Pancreas (tissue), 10 donors: ENCODE data around the gene FBXO4. TPM values are rescaled to one million over a fixed set of nuclear protein-coding genes. Genes with fewer than 3 reads are reported as not detected.

ENCODE experiments used
- ATAC-seq, 4 donors: fragments of 200-7000 bp; cut with Tn5 transposase; one replicate each; pipeline versions ENCODE4 v1.8.0 to v1.9.1; 2020; ENCODE audit warnings: mild to moderate bottlenecking in 4 of 4, moderate library complexity in 4 of 4
- DNase-seq, 6 donors: peaks; one replicate each; pipeline ENCODE4 v3.0.0-alpha.2; 2020
- FAIRE-seq: peaks from 2 replicates; lab custom pipeline; 2012; peaks lifted over from hg19 to GRCh38; lab: Jason Lieb, UNC
- H3K27ac ChIP-seq, 4 donors: fragments of 200-600 bp; sonication (generic); 1 replicate in 3 of 4; 2 replicates in 1 of 4; pipeline versions ENCODE4 v1.5.0 to v1.8.0; 2020
- H3K27me3 ChIP-seq, 4 donors: fragments of 200-600 bp; one replicate each; pipeline ENCODE4 v1.8.0; 2021
- H3K36me3 ChIP-seq, 3 donors: fragments of 200-600 bp; sonication (generic) in 1 of 3; one replicate each; pipeline versions ENCODE4 v1.5.0 to v1.8.0; 2020 to 2021
- H3K4me1 ChIP-seq, 3 donors: fragments of 200-600 bp; one replicate each; pipeline ENCODE4 v1.8.0; 2021
- H3K4me3 ChIP-seq, 4 donors: fragments of 200-600 bp; sonication (generic) in 2 of 4; one replicate each; pipeline versions ENCODE4 v1.5.0 to v1.8.0; 2020 to 2021
- H3K9me3 ChIP-seq, 4 donors: fragments of 200-600 bp; one replicate each; pipeline ENCODE4 v1.8.0; 2021
- WGBS, 2 donors: extraction: QIAGEN DNeasy Blood & Tissue Kit; methylation state at CpG; one replicate each; pipeline ENCODE4 v1.1.7; 2013; 5-methylcytosine and 5-hydroxymethylcytosine counted together
- intact Hi-C, 3 donors: fragments of 100-400 bp; cut with DNase I; formaldehyde crosslinking; loops; one replicate each; pipeline versions ENCODE4 v1.11.1 to v1.14.2; 2022
- polyA plus RNA-seq, 2 donors: library from polyadenylated mRNA; stranded (reverse); fragments of 200-250 nt; gene quantifications; one replicate each; pipeline ENCODE4 v1.2.3, GENCODE V29; 2013
- total RNA-seq, 6 donors: library from RNA; stranded (reverse); fragmentation: NEBNext Ultra II Directional in 4 of 6; extraction: Animal tissue kit (Norgen Biotek cat#: 25700) in 4 of 6; gene quantifications; one replicate each; pipeline versions ENCODE4 v1.2.1 to v1.2.4, GENCODE V29; 2021 to 2023
- TF ChIP-seq, protein P1 (sequence below), 4 donors: fragments of 200-600 bp; sonication (generic) in 3 of 4; IDR thresholded peaks; one replicate each; pipeline versions ENCODE4 v1.5.0 to v1.8.0; 2021; ENCODE audit warnings: antibody characterized with exemption in 4 of 4
- donor health status: healthy with polysubstance abuse.
- donor health status: DM: no; HTN: no; CAD: no; lungs with moderate emphysema.
- donor health status: DM: no; HTN: no; CAD: no.
- donor health status: control.
- donor health status: control.
- donor health status: Bipolar disorder and iron deficiency.
- donor health status: DM: yes; HTN: yes; CAD: no.
- donor health status: DM: no; HTN: no; CAD: no.
- donor health status: DM: no; HTN: no; CAD: no.
- donor health status: DM: yes; HTN: yes; CAD: no.

FBXO4 gene
- total and polyA plus RNA-seq, 8 donors = 6.8 to 12.6 (median 9.7) TPM

DNA sequence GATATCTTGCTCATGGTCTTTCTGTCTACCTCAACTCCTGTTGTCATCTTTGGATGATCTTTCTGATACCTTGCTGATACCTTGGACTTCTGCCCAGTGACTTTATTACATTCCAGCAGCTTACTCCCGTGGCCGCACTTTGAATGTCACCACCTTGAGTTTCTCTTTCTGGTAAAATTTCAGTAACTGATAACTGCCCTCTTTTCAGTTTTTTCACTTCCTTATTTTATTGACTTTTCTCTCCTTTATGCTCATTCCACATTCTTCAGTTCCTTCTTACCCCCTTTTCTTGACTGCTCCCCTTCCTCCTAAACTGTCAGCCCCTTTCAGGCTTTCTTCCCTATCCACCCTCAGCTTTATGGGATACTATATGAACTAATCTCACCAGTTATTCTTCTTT lies 7.0 kb upstream of the FBXO4 start:
- DNase-seq (no peak), ATAC-seq (no peak), FAIRE-seq (no peak)
- intact Hi-C loops = no loop called here
- no peak overlapping the region for H3K27ac ChIP-seq
- no peaks in the 10 kb centered on the region for H3K27me3 ChIP-seq
- TF ChIP-seq, protein P1, sequence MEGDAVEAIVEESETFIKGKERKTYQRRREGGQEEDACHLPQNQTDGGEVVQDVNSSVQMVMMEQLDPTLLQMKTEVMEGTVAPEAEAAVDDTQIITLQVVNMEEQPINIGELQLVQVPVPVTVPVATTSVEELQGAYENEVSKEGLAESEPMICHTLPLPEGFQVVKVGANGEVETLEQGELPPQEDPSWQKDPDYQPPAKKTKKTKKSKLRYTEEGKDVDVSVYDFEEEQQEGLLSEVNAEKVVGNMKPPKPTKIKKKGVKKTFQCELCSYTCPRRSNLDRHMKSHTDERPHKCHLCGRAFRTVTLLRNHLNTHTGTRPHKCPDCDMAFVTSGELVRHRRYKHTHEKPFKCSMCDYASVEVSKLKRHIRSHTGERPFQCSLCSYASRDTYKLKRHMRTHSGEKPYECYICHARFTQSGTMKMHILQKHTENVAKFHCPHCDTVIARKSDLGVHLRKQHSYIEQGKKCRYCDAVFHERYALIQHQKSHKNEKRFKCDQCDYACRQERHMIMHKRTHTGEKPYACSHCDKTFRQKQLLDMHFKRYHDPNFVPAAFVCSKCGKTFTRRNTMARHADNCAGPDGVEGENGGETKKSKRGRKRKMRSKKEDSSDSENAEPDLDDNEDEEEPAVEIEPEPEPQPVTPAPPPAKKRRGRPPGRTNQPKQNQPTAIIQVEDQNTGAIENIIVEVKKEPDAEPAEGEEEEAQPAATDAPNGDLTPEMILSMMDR (IDR thresholded peaks at IDR 0.05) = no peak
- no peaks in the 10 kb centered on the region for H3K4me1 ChIP-seq
- H3K36me3 ChIP-seq = peaks cover 0 to 30% (median 0%) of the 10 kb centered on the region in 3 donors
- no peak overlapping the region for H3K4me3 ChIP-seq
- no peaks in the 10 kb centered on the region for H3K9me3 ChIP-seq
- WGBS, 2 donors = 89 to 94% methylated on average over 2 of the region's 2 CpGs

DNA sequence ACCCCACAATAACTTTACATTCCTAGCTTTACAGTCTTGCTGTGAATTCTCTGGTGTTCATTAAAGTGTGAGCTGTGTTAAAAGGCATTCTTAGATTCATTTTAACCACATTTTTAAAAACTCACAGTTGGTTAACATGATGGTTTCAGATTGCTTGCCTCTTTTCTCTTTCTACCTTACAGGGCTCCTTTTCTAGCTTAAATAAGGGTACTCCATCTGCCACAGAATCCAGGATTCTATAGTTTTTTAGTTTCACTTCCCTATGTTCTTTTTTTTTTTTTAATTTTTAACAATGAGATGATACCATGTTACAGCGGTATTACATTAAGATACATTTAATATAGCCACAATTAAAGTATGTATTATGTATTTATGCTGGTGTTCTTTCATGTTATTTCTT lies 3.9 kb upstream of the FBXO4 start:
- H3K9me3 ChIP-seq = no peaks in the 10 kb centered on the region
- WGBS, 2 donors = 97 to 100% methylated on average over 1 of the region's 1 CpG
- TF ChIP-seq, protein P1 (IDR thresholded peaks at IDR 0.05) = no peak
- peaks cover 0 to 6% (median 4%) of the 10 kb centered on the region in 3 donors for H3K4me1 ChIP-seq
- no peak for FAIRE-seq
- H3K36me3 ChIP-seq = peaks cover 0 to 16% (median 0%) of the 10 kb centered on the region in 3 donors
- DNase-seq = no peak
- intact Hi-C loops = no loop called here
- no peaks in the 10 kb centered on the region for H3K27me3 ChIP-seq
- H3K27ac ChIP-seq = no peak overlapping the region
- no peak overlapping the region for H3K4me3 ChIP-seq
- ATAC-seq = no peak

DNA sequence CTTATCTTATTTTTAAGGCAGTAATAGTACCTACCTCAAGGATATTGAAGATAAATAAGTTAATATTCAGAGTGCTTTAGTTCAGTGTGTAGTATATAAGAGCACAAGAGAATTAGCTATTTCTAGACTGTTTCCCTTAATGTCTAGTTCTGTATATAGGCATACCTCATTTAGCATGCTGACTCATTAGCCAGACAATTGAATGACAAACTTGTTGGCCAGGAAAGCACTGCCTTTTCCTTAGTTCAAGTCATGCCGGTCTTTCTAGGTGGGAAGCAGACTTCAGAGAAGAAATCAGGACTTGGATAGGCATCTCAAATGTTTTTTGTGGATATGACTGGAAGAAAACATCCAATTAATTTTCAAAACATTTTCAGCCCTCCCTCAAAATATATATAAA lies 3.2 kb upstream of the FBXO4 start:
- no peak for DNase-seq
- H3K9me3 ChIP-seq = no peaks in the 10 kb centered on the region
- peaks cover 0 to 16% (median 0%) of the 10 kb centered on the region in 3 donors for H3K36me3 ChIP-seq
- TF ChIP-seq, protein P1 (IDR thresholded peaks at IDR 0.05) = no peak
- ATAC-seq = no peak
- no peak for FAIRE-seq
- peaks cover 0 to 11% (median 10%) of the 10 kb centered on the region in 3 donors for H3K4me1 ChIP-seq
- intact Hi-C loops = no loop called here
- no peak overlapping the region for H3K27ac ChIP-seq
- no peak overlapping the region for H3K4me3 ChIP-seq
- 87 to 91% methylated on average over 1 of the region's 1 CpG for WGBS, 2 donors
- H3K27me3 ChIP-seq = no peaks in the 10 kb centered on the region

DNA sequence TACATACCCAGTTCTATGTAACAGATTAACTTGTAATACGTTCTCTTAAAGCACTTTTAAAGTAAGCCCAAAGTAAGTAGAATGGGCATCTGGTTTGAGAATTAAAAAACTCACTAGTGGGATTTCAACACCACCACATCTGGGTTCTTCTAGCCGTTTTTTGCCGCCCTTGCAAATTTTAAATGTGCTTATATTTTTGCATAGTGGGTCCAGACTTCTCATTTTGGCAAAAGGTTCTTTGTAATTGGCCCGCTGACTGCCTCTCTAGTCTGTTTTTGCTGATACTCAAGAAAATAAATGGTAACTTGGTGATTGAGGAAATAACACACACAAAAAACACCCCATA lies 582 bp upstream of the FBXO4 start:
- H3K9me3 ChIP-seq = no peaks in the 10 kb centered on the region
- no peaks in the 10 kb centered on the region for H3K27me3 ChIP-seq
- ATAC-seq (no peak), FAIRE-seq (no peak), DNase-seq (no peak)
- intact Hi-C loops = no loop called here
- H3K4me1 ChIP-seq = peaks cover 0 to 11% (median 10%) of the 10 kb centered on the region in 3 donors
- H3K4me3 ChIP-seq = peak overlapping the region; percentile 57 to 87 (median 72)
- H3K36me3 ChIP-seq = no peaks in the 10 kb centered on the region
- 68 to 72% methylated on average over 4 of the region's 4 CpGs for WGBS, 2 donors
- TF ChIP-seq, protein P1 (IDR thresholded peaks at IDR 0.05) = no peak
- H3K27ac ChIP-seq = peak overlapping the region; percentile 94

DNA sequence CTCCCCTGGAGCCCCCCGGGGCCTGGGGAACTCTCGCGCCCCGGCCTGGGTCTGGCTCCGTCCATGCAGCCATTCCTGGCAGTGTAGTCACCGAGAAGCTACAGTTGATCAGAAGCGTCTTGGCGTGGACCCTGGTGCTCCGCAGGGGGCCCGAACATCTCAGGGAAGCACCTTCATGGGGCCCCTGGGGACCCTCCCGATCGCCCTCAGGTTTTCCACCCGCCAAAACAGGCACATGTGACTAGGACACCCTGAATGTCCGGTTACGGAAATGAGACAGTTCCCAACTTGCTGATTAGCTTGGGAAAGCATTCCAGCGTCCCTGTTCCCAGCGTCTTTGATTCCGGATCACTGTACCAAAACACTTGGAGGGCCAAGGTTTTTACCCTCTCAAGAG lies 472 bp downstream of the FBXO4 start:
- intact Hi-C loops = no loop called here
- H3K27me3 ChIP-seq = no peaks in the 10 kb centered on the region
- H3K36me3 ChIP-seq = no peaks in the 10 kb centered on the region
- peaks cover 0 to 11% (median 10%) of the 10 kb centered on the region in 3 donors for H3K4me1 ChIP-seq
- FAIRE-seq (no peak), ATAC-seq (peak; percentile 44 to 52 (median 46)), DNase-seq (peak in 3 of 6 donors; percentile 18 to 37 (median 35))
- peak overlapping the region; percentile 94 for H3K27ac ChIP-seq
- 0 to 1% methylated on average over 14 to 18 of the region's 18 CpGs for WGBS, 2 donors
- H3K4me3 ChIP-seq = peak overlapping the region; percentile 57 to 87 (median 72)
- H3K9me3 ChIP-seq = no peaks in the 10 kb centered on the region
- TF ChIP-seq, protein P1 (IDR thresholded peaks at IDR 0.05) = no peak
